Mesenchymal stem cell (in vitro differentiated cells and primary cell): ENCODE results near the gene GALNT2.

Experiments used
- DNase-seq: peaks from one replicate; pipeline ENCODE4 v3.0.0-alpha.2; 2013
- H2AFZ ChIP-seq: one replicate; pipeline ENCODE4 v1.6.1; 2013; ENCODE audit warnings: low read depth, mild to moderate bottlenecking, control low read depth, inconsistent platforms, low read length, moderate library complexity
- H2AK5ac ChIP-seq: 2 replicates; pipeline ENCODE4 v1.6.1; 2013; ENCODE audit warnings: low read length, moderate library complexity, mild to moderate bottlenecking, inconsistent platforms; ENCODE audit not compliant: severe bottlenecking
- H2BK120ac ChIP-seq: one replicate; pipeline ENCODE4 v1.6.1; 2013; ENCODE audit warnings: low read depth, mild to moderate bottlenecking, inconsistent platforms, low read length, moderate library complexity
- H2BK12ac ChIP-seq, 2 experiments: one replicate each; pipeline ENCODE4 v1.6.1; 2013; ENCODE audit warnings: inconsistent platforms in 2 of 2, low read length in 2 of 2, mild to moderate bottlenecking in 2 of 2, moderate library complexity in 2 of 2, control low read depth in 1 of 2
- H2BK15ac ChIP-seq: one replicate; pipeline ENCODE4 v1.6.1; 2013; ENCODE audit warnings: mild to moderate bottlenecking, low read depth, inconsistent platforms; ENCODE audit not compliant: poor library complexity, severe bottlenecking
- H2BK5ac ChIP-seq: 2 replicates; pipeline ENCODE4 v1.6.1; 2013; ENCODE audit warnings: low read depth, mild to moderate bottlenecking, low read length, control low read depth, inconsistent platforms; ENCODE audit not compliant: poor library complexity, severe bottlenecking
- H3K14ac ChIP-seq, 2 experiments: one replicate each; pipeline ENCODE4 v1.6.1; 2013; ENCODE audit warnings: inconsistent platforms in 2 of 2, low read length in 2 of 2, control low read depth in 1 of 2, mild to moderate bottlenecking in 1 of 2, moderate library complexity in 1 of 2
- H3K18ac ChIP-seq, 2 experiments: one replicate each; pipeline ENCODE4 v1.6.1; 2013; ENCODE audit warnings: inconsistent platforms in 2 of 2, low read length in 2 of 2, control low read depth in 1 of 2, low read depth in 1 of 2, mild to moderate bottlenecking in 1 of 2
- H3K23ac ChIP-seq, 2 experiments: one replicate each; pipeline ENCODE4 v1.6.1; 2013; ENCODE audit warnings: inconsistent platforms in 2 of 2, low read length in 2 of 2, mild to moderate bottlenecking in 2 of 2, moderate library complexity in 2 of 2, control low read depth in 1 of 2
- H3K27ac ChIP-seq: 2 replicates; pipeline ENCODE4 v1.5.1; 2013; ENCODE audit warnings: mild to moderate bottlenecking, moderate library complexity, low read length, control low read depth, inconsistent platforms; ENCODE audit not compliant: poor library complexity, severe bottlenecking
- H3K27me3 ChIP-seq, 2 experiments: 2 replicates each; pipeline versions ENCODE4 v1.6.1 to v1.7.0; 2013; ENCODE audit warnings: low read length in 2 of 2, mild to moderate bottlenecking in 2 of 2, moderate library complexity in 2 of 2, control low read depth in 1 of 2, inconsistent platforms in 1 of 2; ENCODE audit not compliant: control insufficient read depth in 1 of 2, insufficient read depth in 1 of 2
- H3K36me3 ChIP-seq, 2 experiments: 2 replicates each; pipeline versions ENCODE4 v1.6.1 to v1.7.0; 2013; ENCODE audit warnings: low read length in 2 of 2, control low read depth in 1 of 2, inconsistent platforms in 1 of 2, low read depth in 1 of 2, mild to moderate bottlenecking in 1 of 2; ENCODE audit not compliant: insufficient read depth in 2 of 2, control insufficient read depth in 1 of 2
- H3K4ac ChIP-seq, 2 experiments: one replicate each; pipeline ENCODE4 v1.6.1; 2013; ENCODE audit warnings: inconsistent platforms in 2 of 2, low read length in 2 of 2, mild to moderate bottlenecking in 2 of 2, moderate library complexity in 2 of 2, control low read depth in 1 of 2, low read depth in 1 of 2
- H3K4me1 ChIP-seq: 2 replicates; pipeline ENCODE4 v1.6.1; 2013; ENCODE audit warnings: low read depth, low read length, control low read depth; ENCODE audit not compliant: control insufficient read depth, insufficient read depth
- H3K4me2 ChIP-seq: 2 replicates; pipeline ENCODE4 v1.6.1; 2013; ENCODE audit warnings: low read length, mild to moderate bottlenecking, inconsistent platforms; ENCODE audit not compliant: poor library complexity, severe bottlenecking
- H3K4me3 ChIP-seq, 2 experiments: 2 replicates each; pipeline versions ENCODE4 v1.5.1 to v1.7.0; 2013; ENCODE audit warnings: low read length in 2 of 2, mild to moderate bottlenecking in 2 of 2, control low read depth in 1 of 2, low read depth in 1 of 2; ENCODE audit not compliant: insufficient read depth in 1 of 2
- H3K79me1 ChIP-seq: replicated peaks from 2 replicates; pipeline ENCODE4 v1.6.1; 2013; ENCODE audit warnings: mild to moderate bottlenecking, control low read depth, low read length, inconsistent platforms; ENCODE audit not compliant: poor library complexity, severe bottlenecking
- H3K9ac ChIP-seq: 2 replicates; pipeline ENCODE4 v1.7.0; 2013; ENCODE audit warnings: mild to moderate bottlenecking, low read length, moderate library complexity
- H3K9me3 ChIP-seq: 2 replicates; pipeline ENCODE4 v1.7.0; 2013; ENCODE audit warnings: mild to moderate bottlenecking, low read length; ENCODE audit not compliant: control insufficient read depth
- H4K8ac ChIP-seq: one replicate; pipeline ENCODE4 v1.6.1; 2013; ENCODE audit warnings: inconsistent platforms, mild to moderate bottlenecking, low read length, moderate library complexity
- H4K91ac ChIP-seq: one replicate; pipeline ENCODE4 v1.6.1; 2013; ENCODE audit warnings: mild to moderate bottlenecking, low read length, inconsistent platforms
- WGBS: methylation state at CpG from one replicate; pipeline ENCODE4 v1.1.7; 2013; ENCODE audit warnings: mixed read lengths; 5-methylcytosine and 5-hydroxymethylcytosine counted together

The GALNT2 gene

GRCh38 chr1:230160957-230161771 is 94.1 kb downstream of the GALNT2 start:
- Histone ChIP-seq H4K8ac (peak overlapping the region; percentile 45), H3K79me1 (peaks cover 31% of the 10 kb centered on the region), H3K4ac (no peak overlapping the region), H3K18ac (no peak overlapping the region), H2BK12ac (no peak overlapping the region), H3K23ac (no peak overlapping the region), H2AFZ (no peak overlapping the region), H2BK15ac (no peak overlapping the region), H2AK5ac (no peak overlapping the region), H3K27me3 (no peaks in the 10 kb centered on the region), H3K36me3 (no peaks in the 10 kb centered on the region), H3K14ac (no peak overlapping the region), H2BK5ac (no peak overlapping the region), H2BK120ac (no peak overlapping the region), H3K27ac (no peak overlapping the region), H3K9ac (no peak overlapping the region), H3K4me3 (no peak overlapping the region), H3K4me1 (peaks cover 16% of the 10 kb centered on the region), H3K9me3 (no peaks in the 10 kb centered on the region), H4K91ac (no peak overlapping the region), H3K4me2 (no peak overlapping the region)
- 90% methylated on average over 8 of the region's 8 CpGs for WGBS
- DNase-seq: no peak

DNA sequence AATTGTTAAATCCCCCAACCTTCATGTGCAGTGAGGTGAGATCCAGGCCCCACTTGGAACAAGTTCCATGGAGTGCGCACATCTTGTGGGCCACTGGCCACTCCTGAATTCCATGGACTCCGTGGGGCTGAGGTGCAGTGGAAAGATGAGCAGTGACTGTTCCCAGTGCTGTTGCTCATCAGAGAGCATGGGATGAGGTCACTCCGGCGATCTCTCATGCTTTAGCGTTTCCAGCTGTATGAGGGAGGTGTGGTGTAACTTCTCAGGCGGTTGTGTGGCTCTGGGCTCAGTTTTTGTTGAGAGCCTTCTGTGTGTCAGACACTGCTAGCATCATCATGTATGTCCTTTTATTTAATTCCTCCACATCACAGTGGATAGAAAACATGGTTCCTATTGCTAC is 96.2 kb downstream of the GALNT2 start:
- Histone ChIP-seq H2BK120ac (no peak overlapping the region), H3K4ac (no peak overlapping the region), H3K36me3 (peaks cover 0 to 2% of the 10 kb centered on the region in 2 experiments), H2AFZ (no peak overlapping the region), H3K18ac (no peak overlapping the region), H3K4me3 (no peak overlapping the region), H4K8ac (no peak overlapping the region), H4K91ac (no peak overlapping the region), H3K4me1 (peaks cover 20% of the 10 kb centered on the region), H3K4me2 (no peak overlapping the region), H2BK12ac (no peak overlapping the region), H3K27me3 (no peaks in the 10 kb centered on the region), H3K79me1 (peaks cover 40% of the 10 kb centered on the region), H3K14ac (no peak overlapping the region), H3K9me3 (no peaks in the 10 kb centered on the region), H3K27ac (no peak overlapping the region), H3K23ac (no peak overlapping the region), H2AK5ac (no peak overlapping the region), H3K9ac (peak overlapping the region; percentile 68), H2BK5ac (no peak overlapping the region), H2BK15ac (no peak overlapping the region)
- DNase-seq: peak; percentile 85
- 64% methylated on average over 6 of the region's 6 CpGs for WGBS

DNA sequence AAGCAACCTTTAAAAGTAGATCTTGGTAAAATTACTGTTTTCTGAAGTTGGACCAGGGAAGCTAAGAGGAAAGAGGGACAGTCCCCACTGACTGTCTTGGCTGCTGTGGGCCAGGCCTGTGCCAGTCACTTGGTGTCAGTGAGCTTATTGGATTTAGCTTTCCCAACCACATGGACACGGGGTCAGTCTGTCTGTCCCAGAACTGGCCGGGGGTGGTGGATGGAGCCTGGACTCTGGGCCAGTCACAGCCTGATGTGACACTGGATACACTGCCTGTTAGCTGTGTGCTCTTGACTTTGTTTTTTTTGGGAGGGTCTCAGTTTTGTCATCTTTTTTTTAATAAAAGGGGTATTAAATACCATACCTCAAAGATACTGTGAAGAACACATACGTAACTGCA is 96.7 kb downstream of the GALNT2 start:
- H3K9me3 ChIP-seq: no peaks in the 10 kb centered on the region
- no peak overlapping the region for H2BK15ac ChIP-seq
- no peak overlapping the region for H2AK5ac ChIP-seq
- H3K18ac ChIP-seq: no peak overlapping the region
- no peak overlapping the region for H3K4me3 ChIP-seq
- peaks cover 40% of the 10 kb centered on the region for H3K79me1 ChIP-seq
- H2AFZ ChIP-seq: no peak overlapping the region
- no peak overlapping the region for H4K91ac ChIP-seq
- no peak overlapping the region for H3K14ac ChIP-seq
- H2BK5ac ChIP-seq: no peak overlapping the region
- no peak overlapping the region for H2BK120ac ChIP-seq
- peaks cover 0 to 2% of the 10 kb centered on the region in 2 experiments for H3K36me3 ChIP-seq
- no peak overlapping the region for H4K8ac ChIP-seq
- H2BK12ac ChIP-seq: no peak overlapping the region
- WGBS: 97% methylated on average over 3 of the region's 3 CpGs
- H3K27ac ChIP-seq: no peak overlapping the region
- H3K9ac ChIP-seq: peak overlapping the region; percentile 68
- DNase-seq: no peak
- no peaks in the 10 kb centered on the region for H3K27me3 ChIP-seq
- no peak overlapping the region for H3K4me2 ChIP-seq
- H3K4ac ChIP-seq: no peak overlapping the region
- peaks cover 17% of the 10 kb centered on the region for H3K4me1 ChIP-seq
- no peak overlapping the region for H3K23ac ChIP-seq

- Histone ChIP-seq H2BK15ac (no peak overlapping the region), H2AK5ac (no peak overlapping the region), H3K4me2 (no peak overlapping the region), H3K4me3 (no peak overlapping the region), H3K23ac (no peak overlapping the region), H3K9ac (no peak overlapping the region), H2BK5ac (no peak overlapping the region), H3K4ac (no peak overlapping the region), H3K27me3 (no peaks in the 10 kb centered on the region), H3K36me3 (peaks cover 0 to 2% of the 10 kb centered on the region in 2 experiments), H3K4me1 (peaks cover 11% of the 10 kb centered on the region), H4K8ac (no peak overlapping the region), H3K27ac (no peak overlapping the region), H2BK120ac (no peak overlapping the region), H4K91ac (no peak overlapping the region), H2AFZ (no peak overlapping the region), H3K18ac (no peak overlapping the region), H3K79me1 (peaks cover 34% of the 10 kb centered on the region), H3K14ac (no peak overlapping the region), H2BK12ac (no peak overlapping the region), H3K9me3 (no peaks in the 10 kb centered on the region)
- WGBS: 96% methylated on average over 4 of the region's 4 CpGs
- no peak for DNase-seq
These were observed 98.5 kb downstream of the GALNT2 start for GRCh38 chr1:230165536-230165935.
